T-helper 1 cell treated with Interleukin-12 subunit alpha and Interleukin-12 subunit beta and Interleukin-4 antibody, amounts not matched to agents 30 ng/mL and 1 ng/mL, for 36 hours (primary cell): Measurements from ENCODE around the gene SLAMF8. TPM values are rescaled to one million over a fixed set of nuclear protein-coding genes. Genes with fewer than 3 reads are reported as not detected.

Experiments used
- intact Hi-C: fragments of 100-400 bp; cut with micrococcal nuclease; formaldehyde crosslinking; loops from one replicate; pipeline ENCODE4 v1.15.1; 2024
- total RNA-seq: library from RNA; stranded (reverse); gene quantifications from 2 replicates; pipeline ENCODE4 v1.2.3, GENCODE V29; 2022

SLAMF8 gene
- total RNA-seq, 1 donor from 2014 or later, result 0.83 TPM

DNA sequence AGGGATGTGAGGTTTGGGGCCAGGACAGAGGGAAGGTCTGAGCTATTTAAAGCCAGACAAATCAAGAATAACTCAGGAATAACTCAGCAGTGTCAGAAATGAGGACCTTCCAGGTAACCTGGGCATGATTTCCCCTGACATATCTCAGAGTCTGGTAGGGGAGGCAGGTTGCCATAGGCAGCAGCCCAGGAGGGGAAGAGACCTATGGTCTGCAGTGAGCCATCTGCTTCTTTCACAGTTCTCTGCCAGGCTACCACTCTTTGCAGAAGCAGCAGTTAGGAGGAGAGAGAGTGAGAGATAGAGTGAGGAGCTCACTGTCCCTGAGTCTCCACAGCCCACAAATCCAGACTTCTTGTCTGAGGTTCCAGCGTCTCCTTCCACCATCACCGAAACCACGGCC lies 42.1 kb downstream of the SLAMF8 start:
- intact Hi-C loops, result no loop called here

DNA sequence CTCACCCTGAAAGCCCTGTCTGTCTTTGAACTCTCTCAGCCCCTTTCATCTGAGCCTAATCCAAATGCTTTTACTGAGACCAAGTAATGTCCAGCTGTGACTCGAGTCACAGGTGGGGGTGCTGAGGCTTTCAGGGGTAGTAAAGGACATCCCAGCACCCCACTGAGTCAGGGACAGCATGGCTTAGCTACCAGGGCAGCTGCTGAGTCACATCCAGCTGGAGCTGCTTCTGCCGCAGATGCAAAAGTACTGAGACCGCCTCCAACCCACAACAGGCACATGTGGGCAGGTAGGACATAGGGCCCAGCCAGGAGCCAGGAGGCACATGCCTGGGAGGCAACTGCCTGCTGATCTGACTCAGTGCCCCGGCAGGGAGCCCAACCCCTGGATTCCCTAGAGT lies 42.5 kb downstream of the SLAMF8 start:
- intact Hi-C loops, result no loop called here

DNA sequence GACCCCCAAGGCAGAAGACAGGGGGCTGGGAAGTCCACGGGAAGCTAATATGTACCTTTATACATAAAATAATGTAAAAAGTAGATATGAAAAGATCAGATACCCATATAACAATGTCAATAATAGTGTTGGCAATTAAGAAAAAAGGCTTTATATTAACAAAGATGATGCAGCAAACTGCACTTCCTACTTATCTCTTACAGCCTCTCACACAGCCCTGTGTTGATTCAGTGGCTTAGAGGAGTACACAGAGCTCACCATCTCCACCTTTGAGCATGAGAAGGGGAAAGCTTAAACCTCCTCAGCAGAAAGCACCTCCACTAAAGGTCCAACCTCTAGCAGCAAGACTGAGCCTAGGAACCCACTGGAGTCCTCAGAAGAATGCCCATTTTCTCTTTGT lies 42.9 kb downstream of the SLAMF8 start:
- intact Hi-C loops, result no loop called here

DNA sequence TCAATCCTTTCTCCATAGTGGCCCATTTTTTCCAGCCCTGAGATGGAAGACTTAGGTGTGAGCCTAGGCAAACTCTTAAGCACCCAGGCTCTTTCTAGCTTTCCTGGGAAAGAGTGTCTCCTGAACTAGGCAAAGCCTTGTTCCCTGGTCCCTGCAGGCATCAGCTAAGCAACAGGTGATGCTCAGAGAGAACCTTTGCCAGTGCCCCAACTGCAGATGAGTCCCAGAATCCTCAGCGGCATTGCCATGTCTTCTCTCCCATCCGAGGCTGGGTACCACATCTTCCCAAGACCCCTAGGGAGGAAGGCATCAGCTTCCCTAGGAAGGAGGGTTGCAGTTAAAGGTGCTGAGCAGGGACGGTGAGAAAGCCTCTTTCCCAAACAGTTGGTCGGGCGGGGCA lies 44.0 kb downstream of the SLAMF8 start:
- intact Hi-C loops, result no loop called here

DNA sequence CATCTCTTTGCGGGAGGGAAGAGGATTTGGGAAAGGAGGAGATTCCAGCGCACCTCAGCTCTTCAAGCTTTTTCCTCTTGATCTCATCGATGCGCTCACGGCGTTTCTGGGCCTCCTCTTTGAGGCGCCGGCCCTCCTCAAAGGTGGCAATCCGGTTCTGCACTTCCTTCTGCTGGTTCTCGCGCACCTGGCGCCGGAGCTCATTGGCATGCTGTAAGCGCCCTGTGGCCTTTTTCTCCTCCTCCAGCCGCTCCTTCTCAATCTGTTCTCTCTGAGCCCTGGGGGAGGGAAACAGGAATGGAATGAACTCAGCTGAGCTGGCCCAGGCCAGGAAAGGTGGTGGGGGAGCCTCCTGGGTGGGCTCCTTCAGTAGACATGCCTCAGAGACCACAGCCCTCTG lies 46.2 kb downstream of the SLAMF8 start:
- intact Hi-C loops, result no loop called here

DNA sequence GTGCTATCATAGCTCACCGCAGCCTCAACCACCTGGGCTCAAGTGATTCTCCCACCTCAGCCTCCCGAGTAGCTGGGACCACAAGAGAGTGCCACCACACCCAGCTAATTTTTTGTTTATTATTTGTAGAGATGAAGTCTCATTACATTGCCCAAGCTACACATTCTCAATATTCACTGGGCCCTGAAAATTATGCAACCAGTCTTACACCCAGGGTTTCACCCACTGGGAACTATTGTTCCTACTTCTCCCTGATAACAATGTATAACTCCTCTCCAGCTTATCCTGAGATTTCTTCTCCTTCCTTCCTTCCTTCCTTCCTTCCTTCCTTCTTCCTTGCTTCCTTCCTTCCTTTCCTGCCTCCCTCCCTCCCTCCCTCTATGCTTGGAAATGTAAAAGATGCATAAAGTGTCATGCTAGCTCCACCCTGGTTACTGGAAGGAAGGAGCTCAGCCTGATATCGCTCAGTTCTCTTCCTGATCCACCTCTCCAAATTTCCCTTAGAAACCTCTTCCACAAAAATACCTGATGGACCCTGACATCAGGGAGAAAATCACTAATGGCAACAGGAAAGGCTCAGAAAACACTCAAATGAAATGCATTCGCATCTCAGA lies 47.0 kb downstream of the SLAMF8 start:
- intact Hi-C loops, result no loop called here

DNA sequence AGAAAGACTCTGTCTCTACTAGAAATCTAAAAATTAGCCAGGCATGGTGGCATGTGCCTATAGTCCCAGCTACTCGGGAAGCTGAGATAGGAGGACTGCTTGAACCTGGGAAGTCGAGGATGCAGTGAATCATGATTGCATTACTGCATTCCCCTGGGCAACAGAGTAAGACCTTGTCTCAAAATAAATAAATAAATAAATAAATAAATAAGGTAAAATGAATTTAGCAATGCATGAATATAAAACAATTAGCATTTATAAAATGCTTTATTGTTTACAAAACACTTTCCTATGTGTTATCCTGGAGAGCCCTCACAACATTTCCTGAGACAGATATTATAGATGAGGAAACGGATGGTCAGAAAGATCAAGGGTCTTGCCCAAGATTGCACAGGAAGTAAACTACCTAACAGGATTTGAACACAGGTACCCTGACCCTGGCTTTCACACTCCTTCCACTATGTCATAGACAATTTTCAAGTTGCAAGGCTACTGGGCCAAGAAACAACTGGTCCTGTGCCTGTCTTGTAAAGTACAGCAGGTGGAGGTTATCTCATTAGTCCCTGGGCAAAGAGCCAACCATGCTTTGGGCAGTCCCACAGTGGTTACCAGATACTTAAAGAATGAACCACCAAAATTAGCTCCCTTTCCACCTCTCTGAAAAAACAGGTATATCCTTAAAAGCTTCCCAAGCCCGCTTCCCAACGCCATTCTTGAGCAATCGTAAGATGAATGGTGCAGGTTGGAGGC lies 51.2 kb downstream of the SLAMF8 start:
- intact Hi-C loops, result no loop called here

DNA sequence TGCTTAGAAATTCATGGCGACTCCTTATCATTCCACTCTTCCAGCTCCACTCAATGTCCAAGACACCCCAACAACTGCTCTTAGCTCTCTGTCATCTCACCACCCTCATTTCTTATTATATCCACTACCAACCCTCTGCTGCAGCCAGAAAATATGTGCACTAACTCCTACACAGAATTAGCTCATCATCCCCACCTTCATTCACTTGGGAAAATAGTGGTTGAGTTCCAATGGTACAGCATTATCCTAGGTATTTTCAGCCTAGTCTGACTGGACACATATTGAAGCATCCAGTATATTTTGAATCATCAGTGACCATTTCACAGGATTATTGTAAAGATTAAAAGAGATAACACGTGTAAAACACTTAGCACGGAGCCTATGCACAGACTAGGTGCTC lies 52.5 kb downstream of the SLAMF8 start:
- intact Hi-C loops, result no loop called here

DNA sequence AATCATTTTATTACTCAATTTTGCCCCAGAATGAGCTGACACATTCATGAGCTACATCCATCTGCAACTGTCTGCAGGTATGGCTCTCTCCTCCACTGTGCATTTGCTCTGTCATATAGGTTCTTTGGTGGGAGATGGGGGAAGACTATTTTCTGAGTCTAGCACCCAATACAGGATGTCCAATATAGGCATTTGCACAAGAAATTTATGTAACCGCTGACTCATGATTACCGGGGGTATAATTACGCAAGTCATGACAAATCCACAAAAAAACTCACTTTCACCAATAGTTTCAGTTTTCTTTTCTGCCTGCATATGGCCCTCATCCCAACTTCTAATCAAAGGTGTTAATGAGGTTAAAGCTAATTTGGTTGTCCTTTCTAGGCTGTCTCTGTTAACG lies 53.3 kb downstream of the SLAMF8 start:
- intact Hi-C loops, result no loop called here

DNA sequence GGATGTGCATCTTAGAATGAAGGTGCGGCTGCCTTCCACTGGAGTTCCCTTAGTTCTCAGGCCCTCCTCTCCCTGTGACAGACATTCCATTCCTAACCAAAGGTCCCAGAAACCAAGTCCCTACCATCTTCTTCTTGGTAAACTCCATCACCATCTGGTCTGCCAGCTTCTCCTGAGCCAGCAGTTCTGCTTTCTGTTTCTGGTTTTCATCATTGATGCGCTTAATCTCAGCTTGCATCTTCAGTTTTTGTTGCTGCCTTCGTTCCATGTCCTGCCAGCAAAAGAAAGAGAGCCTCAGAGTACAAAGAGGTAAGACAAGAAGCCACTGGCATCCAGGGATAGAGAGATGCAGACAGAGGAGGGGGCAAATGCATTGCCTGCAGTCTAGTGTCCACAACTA lies 53.8 kb downstream of the SLAMF8 start:
- intact Hi-C loops, result no loop called here

DNA sequence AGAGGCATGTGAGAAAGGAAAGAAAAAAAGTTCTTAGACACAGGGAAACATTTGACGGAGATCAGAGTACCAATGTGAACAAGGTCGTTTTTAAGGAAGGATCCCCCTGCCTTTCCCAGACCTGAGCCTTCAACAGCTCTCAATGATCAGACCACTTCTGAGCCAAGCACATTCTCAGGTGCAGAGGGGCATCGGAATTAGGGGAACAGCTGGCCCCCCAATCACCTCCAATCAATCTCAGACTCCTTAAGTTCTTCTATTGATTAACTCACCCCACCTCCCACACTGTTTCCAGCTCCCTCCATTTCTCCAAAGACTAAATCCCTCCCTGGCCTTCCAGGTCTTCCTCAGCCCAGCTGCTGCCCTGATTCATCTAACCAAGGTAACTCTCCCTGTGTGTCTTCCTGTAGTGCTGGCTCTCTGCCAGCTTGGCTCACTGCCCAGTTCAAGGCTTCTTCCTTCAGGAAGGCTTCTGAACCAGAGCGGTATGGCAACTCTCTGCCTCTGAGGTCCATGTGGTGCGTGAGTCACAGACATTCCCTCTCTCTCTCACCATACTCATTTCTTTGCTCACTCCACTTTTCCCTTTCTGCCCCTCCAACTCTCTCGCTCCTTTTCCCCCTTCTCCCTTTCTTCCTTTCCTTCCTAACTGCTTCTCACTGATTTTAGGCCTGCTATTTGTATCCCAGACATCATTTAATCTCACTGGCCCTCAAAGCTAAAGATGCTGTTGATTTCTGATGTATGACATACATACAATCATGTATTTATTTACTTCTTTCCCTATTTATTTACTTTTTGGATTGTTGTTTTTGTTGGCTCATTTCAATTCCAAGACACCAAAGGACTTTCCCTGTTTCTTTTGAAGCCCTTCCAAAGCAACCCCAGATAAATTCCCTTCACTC lies 55.2 kb downstream of the SLAMF8 start:
- intact Hi-C loops, result no loop called here

DNA sequence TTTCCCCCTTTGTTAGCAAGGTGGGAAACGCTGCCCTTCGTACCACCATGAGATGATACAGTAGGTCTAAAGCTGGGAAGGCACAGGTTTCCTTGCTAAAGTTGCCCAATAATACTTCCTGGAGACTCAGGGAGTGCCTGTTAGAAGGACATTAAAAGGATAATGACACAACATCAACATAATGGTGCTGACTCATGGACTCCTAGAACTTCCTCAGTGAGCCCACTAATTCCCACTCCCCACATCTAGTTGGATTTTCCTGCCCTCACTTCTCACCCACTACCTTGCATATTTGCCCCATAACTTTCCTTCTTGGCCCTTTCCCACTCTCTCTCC lies 55.8 kb downstream of the SLAMF8 start:
- intact Hi-C loops, result no loop called here

DNA sequence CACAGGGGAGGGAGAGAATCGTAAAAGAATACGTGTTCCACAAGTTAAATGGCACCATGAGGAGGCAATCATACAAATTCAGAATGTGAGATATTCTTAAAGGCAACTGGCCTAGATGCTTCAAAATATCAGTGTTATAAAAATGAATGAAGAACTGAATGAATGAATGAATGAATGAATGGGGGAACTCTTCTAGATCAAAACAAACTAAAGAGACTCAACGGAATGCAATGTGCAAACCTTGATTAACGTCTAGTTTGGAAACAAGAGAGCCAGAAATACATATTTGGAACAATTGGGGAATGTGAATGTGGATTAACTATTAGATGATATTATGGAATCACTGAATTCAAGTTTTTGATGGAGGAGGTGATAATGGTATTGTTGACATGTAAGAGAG lies 56.5 kb downstream of the SLAMF8 start:
- intact Hi-C loops, result no loop called here

DNA sequence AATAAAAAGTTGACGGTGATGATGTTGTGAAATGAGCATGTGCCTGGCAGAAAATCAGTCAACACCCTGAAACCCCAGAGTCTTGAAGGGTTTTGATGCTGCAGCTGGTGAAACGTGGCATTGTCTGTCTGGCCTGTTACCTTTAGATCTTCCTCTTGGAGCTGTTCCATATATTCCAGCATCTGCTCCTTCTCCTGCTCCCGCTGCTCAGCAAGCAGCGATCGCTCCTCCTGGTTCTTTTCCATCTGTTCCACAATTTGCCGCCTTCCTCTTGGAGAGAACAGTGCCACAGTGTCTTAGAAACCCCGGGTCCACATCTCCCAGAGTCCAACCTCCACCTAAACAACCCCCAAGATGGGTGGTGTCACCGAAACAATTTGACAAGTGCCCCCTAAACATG lies 57.6 kb downstream of the SLAMF8 start:
- intact Hi-C loops, result no loop called here

Other genes with a start within 250 kb of the SLAMF8 start
- gene APCS, start 239.0 kb upstream of the SLAMF8 start, total RNA-seq, result not detected in 2 replicates
- not detected in 2 replicates for gene CRP, start 112.3 kb upstream of the SLAMF8 start, total RNA-seq
- gene DUSP23, start 45.9 kb upstream of the SLAMF8 start, total RNA-seq, result 12.8 and 13.0 TPM in 2 replicates
- gene FCRL6, start 24.5 kb upstream of the SLAMF8 start, total RNA-seq, result 0.34 and 0.49 TPM in 2 replicates
- gene VSIG8, start 35.8 kb downstream of the SLAMF8 start, total RNA-seq, result not detected in 2 replicates
- gene CFAP45, start 73.3 kb downstream of the SLAMF8 start, total RNA-seq, result 0.68 and 0.76 TPM in 2 replicates
- gene TAGLN2, start 98.6 kb downstream of the SLAMF8 start, total RNA-seq, result 411 and 422 TPM in 2 replicates
- not detected in 2 replicates for gene IGSF9, start 118.7 kb downstream of the SLAMF8 start, total RNA-seq
- gene SLAMF9, start 127.4 kb downstream of the SLAMF8 start, total RNA-seq, result not detected in 2 replicates
- gene PIGM, start 205.1 kb downstream of the SLAMF8 start, total RNA-seq, result 5.7 and 5.9 TPM in 2 replicates
- gene KCNJ10, start 243.3 kb downstream of the SLAMF8 start, total RNA-seq, result not detected in 2 replicates